Glutamatergic neuron (in vitro differentiated cells): ENCODE results near the gene PSMA3. TPM values are rescaled to one million over a fixed set of nuclear protein-coding genes. Genes with fewer than 3 reads are reported as not detected.

Experiments
- DNase-seq: peaks from one replicate; pipeline ENCODE4 v3.0.0; 2022
- H3K27ac Mint-ChIP-seq: one replicate; pipeline ENCODE4 v1.8.0; 2020; ENCODE audit warnings: mild to moderate bottlenecking, mixed read lengths, inconsistent platforms; ENCODE audit not compliant: unreplicated experiment
- H3K27me3 Mint-ChIP-seq: one replicate; pipeline ENCODE4 v1.8.0; 2020; ENCODE audit warnings: mild to moderate bottlenecking, moderate library complexity, mixed read lengths, inconsistent platforms; ENCODE audit not compliant: unreplicated experiment
- H3K36me3 Mint-ChIP-seq: one replicate; pipeline ENCODE4 v1.8.0; 2020; ENCODE audit warnings: mild to moderate bottlenecking, mixed read lengths, inconsistent platforms; ENCODE audit not compliant: unreplicated experiment
- H3K4me1 Mint-ChIP-seq: one replicate; pipeline ENCODE4 v1.8.0; 2020; ENCODE audit warnings: mild to moderate bottlenecking, low read depth, mixed read lengths, inconsistent platforms; ENCODE audit not compliant: unreplicated experiment
- H3K4me3 Mint-ChIP-seq: one replicate; pipeline ENCODE4 v1.8.0; 2020; ENCODE audit warnings: mild to moderate bottlenecking, mixed read lengths, inconsistent platforms; ENCODE audit not compliant: unreplicated experiment
- H3K9me3 Mint-ChIP-seq: one replicate; pipeline ENCODE4 v1.8.0; 2020; ENCODE audit warnings: mild to moderate bottlenecking, moderate library complexity, mixed read lengths, inconsistent platforms; ENCODE audit not compliant: unreplicated experiment
- total RNA-seq: library from RNA; stranded (reverse); fragmentation: NEBNext Ultra II Directional; extraction: Animal tissue kit (Norgen Biotek cat#: 25700); gene quantifications from one replicate; pipeline ENCODE4 v1.2.1, GENCODE V29; 2021; ENCODE audit not compliant: unreplicated experiment
- TF ChIP-seq, protein P1 (sequence below): fragments of 200-600 bp; sonication (generic); IDR thresholded peaks from one replicate; pipeline ENCODE4 v1.5.0; 2021; ENCODE audit not compliant: partially characterized antibody, unreplicated experiment

The PSMA3 gene
- total RNA-seq, 1 donor from 2014 or later, result 116 TPM

DNA sequence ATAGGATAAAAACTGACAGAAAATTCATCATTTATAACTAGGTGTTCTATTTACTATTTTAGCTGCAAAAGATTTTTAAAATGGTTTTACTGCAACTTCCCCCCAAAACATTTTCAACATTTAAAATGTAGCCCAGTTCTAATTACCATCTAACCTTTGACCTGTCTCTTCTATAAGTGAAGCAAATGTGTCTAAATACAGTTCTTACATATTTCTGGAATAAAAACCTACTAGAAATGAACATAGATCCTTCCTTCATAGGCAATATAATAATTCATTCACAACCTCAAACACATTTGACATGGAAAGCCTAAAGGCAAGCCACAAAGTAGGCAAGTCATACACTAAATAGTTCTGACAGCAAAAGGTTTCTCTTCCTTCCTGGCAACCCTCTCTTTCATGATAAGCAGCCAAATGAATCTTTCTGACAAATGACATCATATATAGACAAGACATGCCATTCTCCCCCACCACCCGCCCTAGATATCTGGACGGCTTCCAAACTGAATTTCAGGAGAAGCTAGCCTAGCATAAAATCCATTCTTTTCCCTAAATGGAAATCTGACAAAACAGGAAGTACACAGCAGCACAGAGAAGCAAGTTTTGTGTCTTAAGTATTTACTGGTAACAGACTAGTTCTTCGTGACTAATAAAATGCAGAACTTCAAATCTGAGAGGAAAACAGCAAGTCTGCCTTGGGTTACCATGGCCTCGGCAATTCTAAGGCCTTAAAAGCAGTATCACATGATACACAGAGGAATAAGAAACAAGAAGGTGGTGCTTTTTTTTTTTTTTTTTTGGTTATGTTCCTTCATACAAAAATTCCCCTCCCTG, 36.5 kb downstream of the PSMA3 start:
- Mint-ChIP-seq H3K9me3 (no peaks in the 10 kb centered on the region), H3K27me3 (peaks cover 3% of the 10 kb centered on the region), H3K4me3 (no peak overlapping the region), H3K27ac (peak overlapping the region; percentile 64), H3K36me3 (no peaks in the 10 kb centered on the region), H3K4me1 (peaks cover 7% of the 10 kb centered on the region)
- TF ChIP-seq, protein P1, sequence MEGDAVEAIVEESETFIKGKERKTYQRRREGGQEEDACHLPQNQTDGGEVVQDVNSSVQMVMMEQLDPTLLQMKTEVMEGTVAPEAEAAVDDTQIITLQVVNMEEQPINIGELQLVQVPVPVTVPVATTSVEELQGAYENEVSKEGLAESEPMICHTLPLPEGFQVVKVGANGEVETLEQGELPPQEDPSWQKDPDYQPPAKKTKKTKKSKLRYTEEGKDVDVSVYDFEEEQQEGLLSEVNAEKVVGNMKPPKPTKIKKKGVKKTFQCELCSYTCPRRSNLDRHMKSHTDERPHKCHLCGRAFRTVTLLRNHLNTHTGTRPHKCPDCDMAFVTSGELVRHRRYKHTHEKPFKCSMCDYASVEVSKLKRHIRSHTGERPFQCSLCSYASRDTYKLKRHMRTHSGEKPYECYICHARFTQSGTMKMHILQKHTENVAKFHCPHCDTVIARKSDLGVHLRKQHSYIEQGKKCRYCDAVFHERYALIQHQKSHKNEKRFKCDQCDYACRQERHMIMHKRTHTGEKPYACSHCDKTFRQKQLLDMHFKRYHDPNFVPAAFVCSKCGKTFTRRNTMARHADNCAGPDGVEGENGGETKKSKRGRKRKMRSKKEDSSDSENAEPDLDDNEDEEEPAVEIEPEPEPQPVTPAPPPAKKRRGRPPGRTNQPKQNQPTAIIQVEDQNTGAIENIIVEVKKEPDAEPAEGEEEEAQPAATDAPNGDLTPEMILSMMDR, result no peak
- DNase-seq, result no peak

DNA sequence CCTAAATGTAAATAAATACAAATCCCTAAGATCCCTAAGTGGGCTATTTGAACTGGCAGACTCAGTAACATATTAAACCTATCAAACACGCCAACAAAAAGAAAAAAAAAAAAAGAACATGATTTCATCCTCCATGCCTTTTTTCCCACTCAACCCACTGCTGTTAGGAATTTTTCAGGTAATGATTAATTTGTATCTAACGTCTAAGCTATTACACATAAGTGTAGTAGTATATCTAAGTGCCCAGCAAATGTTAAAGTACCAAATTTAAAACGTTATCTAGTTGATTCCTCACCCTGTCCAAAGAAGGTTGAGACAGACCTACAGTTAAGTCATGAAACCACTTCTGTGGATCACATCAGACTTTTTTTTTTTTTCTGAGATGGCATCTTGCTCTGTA, 37.3 kb downstream of the PSMA3 start:
- TF ChIP-seq, protein P1, result no peak
- DNase-seq, result no peak
- Mint-ChIP-seq H3K27me3 (peaks cover 3% of the 10 kb centered on the region), H3K27ac (no peak overlapping the region), H3K36me3 (no peaks in the 10 kb centered on the region), H3K4me3 (no peak overlapping the region), H3K4me1 (peaks cover 5% of the 10 kb centered on the region), H3K9me3 (no peaks in the 10 kb centered on the region)

DNA sequence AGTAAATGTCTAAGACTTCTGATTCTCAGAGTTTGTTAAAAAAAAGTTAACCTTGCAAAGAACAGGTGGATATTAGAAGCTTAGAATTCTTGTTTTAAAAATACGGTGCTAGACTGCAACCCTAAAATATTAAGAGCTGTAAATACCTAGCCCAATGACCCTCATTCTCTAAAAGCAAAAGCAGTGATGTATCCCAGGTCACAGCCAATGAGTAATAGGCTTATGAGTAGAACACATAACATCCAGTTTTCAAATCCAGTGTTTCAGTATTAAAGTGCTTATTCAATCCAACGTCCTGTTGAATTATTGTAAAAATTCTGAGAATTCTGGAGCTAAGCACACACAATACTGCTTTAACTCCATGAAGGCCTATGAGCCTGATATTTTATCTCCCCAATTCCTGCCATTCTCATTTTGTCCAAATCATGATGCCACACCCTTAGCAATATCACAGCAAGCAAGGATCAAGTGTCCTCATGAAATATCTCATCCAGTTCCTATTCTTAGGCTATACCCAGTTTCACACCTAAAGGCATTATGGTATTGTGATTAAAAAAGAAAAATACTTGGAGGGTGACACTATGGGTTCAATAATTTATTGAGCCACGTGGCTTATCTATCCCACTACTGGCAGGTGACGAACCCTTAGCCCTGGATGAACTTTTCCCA, 38.4 kb downstream of the PSMA3 start:
- TF ChIP-seq, protein P1, result no peak
- Mint-ChIP-seq H3K27ac (no peak overlapping the region), H3K36me3 (no peaks in the 10 kb centered on the region)

DNA sequence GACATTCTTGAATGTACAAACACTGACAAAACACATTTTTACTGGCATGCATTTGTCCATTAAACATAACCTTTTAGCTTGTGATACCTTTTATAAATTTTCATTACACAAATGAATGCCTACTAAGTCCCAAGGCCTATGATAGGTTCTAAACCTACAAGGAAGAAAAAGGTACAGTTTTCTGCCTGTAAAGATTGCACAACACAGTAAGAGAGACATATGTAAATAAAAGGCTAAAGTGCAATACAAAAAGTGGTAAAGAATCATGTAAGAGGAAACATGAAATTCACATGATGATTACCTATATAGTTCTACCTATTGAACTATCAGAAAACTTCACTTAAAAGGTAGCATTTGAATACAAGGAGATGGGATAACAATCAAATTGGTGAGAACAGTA, 39.1 kb downstream of the PSMA3 start:
- DNase-seq, result no peak
- Mint-ChIP-seq H3K4me3 (no peak overlapping the region), H3K27ac (no peak overlapping the region), H3K27me3 (peaks cover 3% of the 10 kb centered on the region), H3K36me3 (no peaks in the 10 kb centered on the region), H3K4me1 (peaks cover 5% of the 10 kb centered on the region), H3K9me3 (no peaks in the 10 kb centered on the region)
- TF ChIP-seq, protein P1, result no peak

More for the DNA sequence above, 38.4 kb downstream of the PSMA3 start:
- Mint-ChIP-seq H3K4me3 (no peak overlapping the region), H3K27me3 (peaks cover 3% of the 10 kb centered on the region), H3K9me3 (no peaks in the 10 kb centered on the region), H3K4me1 (peaks cover 5% of the 10 kb centered on the region)
- DNase-seq, result no peak

DNA sequence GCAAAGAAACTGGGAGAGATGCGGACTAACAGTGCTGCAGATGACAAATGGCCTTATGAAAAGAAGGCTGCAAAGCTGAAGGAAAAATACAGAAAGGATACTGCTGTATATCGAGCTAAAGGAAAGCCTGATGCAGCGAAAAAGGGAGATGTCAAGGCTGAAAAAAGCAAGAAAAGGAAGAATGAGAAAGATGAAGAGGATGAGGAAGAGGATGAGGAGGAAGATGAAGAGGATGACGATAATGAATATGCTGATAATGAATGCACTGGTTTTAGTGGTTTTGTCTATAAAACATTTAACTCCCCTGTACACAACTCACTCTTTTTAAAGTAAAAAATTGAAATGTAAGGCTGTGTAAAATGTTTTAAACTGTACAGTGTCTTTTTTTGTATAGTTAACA, 40.5 kb downstream of the PSMA3 start:
- no peaks in the 10 kb centered on the region for H3K36me3 Mint-ChIP-seq
- TF ChIP-seq, protein P1, result no peak
- no peak for DNase-seq

More for the DNA sequence above, 40.5 kb downstream of the PSMA3 start:
- Mint-ChIP-seq H3K4me3 (no peak overlapping the region), H3K4me1 (peaks cover 5% of the 10 kb centered on the region), H3K27me3 (peaks cover 3% of the 10 kb centered on the region), H3K27ac (no peak overlapping the region), H3K9me3 (no peaks in the 10 kb centered on the region)
